Keratinocyte (primary cell): ENCODE measurements around the gene PCP4L1. TPM values are rescaled to one million over a fixed set of nuclear protein-coding genes. Genes with fewer than 3 reads are reported as not detected.

Experiments used
- DNase-seq: peaks from one replicate; pipeline ENCODE4 v3.0.0-alpha.2; 2011; ENCODE audit warnings: low read depth, missing footprints, low spot score
- FAIRE-seq: peaks from 2 replicates; lab custom pipeline; 2011; peaks lifted over from hg19 to GRCh38; lab: Jason Lieb, UNC
- H2AFZ ChIP-seq: 2 replicates; pipeline ENCODE4 v1.6.0; 2012; ENCODE audit warnings: low read length, control low read depth, inconsistent platforms; ENCODE audit not compliant: control insufficient read depth
- H3K27ac ChIP-seq: 2 replicates; pipeline ENCODE4 v1.5.1; 2011; ENCODE audit warnings: low read length; ENCODE audit not compliant: control insufficient read depth, insufficient read depth
- H3K27me3 ChIP-seq: 3 replicates; pipeline ENCODE4 v1.6.0; 2011; ENCODE audit warnings: low read length; ENCODE audit not compliant: control insufficient read depth, insufficient read depth; ENCODE audit errors: extremely low read depth
- H3K36me3 ChIP-seq, 2 experiments: 2 replicates in 1 of 2; 3 replicates in 1 of 2; pipeline ENCODE4 v1.5.1; 2011; ENCODE audit warnings: low read length in 2 of 2, mild to moderate bottlenecking in 1 of 2; ENCODE audit not compliant: control insufficient read depth in 2 of 2, insufficient read depth in 2 of 2; ENCODE audit errors: extremely low read depth in 1 of 2
- H3K4me1 ChIP-seq: 3 replicates; pipeline ENCODE4 v1.5.1; 2011; ENCODE audit warnings: low read length; ENCODE audit not compliant: control insufficient read depth, insufficient read depth; ENCODE audit errors: extremely low read depth
- H3K4me2 ChIP-seq: 3 replicates; pipeline ENCODE4 v1.6.0; 2011; ENCODE audit warnings: low read depth, low read length; ENCODE audit not compliant: control insufficient read depth, insufficient read depth; ENCODE audit errors: extremely low read depth
- H3K4me3 ChIP-seq, 3 experiments: fragments of 200-600 bp in 1 of 3; sonication (generic) in 1 of 3; 2 replicates in 2 of 3; 3 replicates in 1 of 3; pipeline ENCODE4 v1.5.1; 2011 to 2016; ENCODE audit warnings: low read length in 3 of 3, mild to moderate bottlenecking in 3 of 3, control low read depth in 2 of 3, inconsistent platforms in 1 of 3, low read depth in 1 of 3, mixed read lengths in 1 of 3, mixed run types in 1 of 3, moderate library complexity in 1 of 3; ENCODE audit not compliant: control insufficient read depth in 2 of 3, insufficient read depth in 2 of 3; ENCODE audit errors: extremely low read depth in 1 of 3
- H3K79me2 ChIP-seq: 2 replicates; pipeline ENCODE4 v1.6.0; 2012; ENCODE audit warnings: low read length; ENCODE audit not compliant: control insufficient read depth, insufficient read depth
- H3K9ac ChIP-seq: 3 replicates; pipeline ENCODE4 v1.6.0; 2011; ENCODE audit warnings: low read length; ENCODE audit not compliant: control insufficient read depth, insufficient read depth; ENCODE audit errors: extremely low read depth
- H3K9me1 ChIP-seq: 3 replicates; pipeline ENCODE4 v1.6.0; 2011; ENCODE audit warnings: low read length; ENCODE audit not compliant: control insufficient read depth, insufficient read depth; ENCODE audit errors: extremely low read depth
- H3K9me3 ChIP-seq: 2 replicates; pipeline ENCODE4 v1.5.1; 2012; ENCODE audit warnings: low read depth, low read length; ENCODE audit not compliant: control insufficient read depth
- H4K20me1 ChIP-seq: 3 replicates; pipeline ENCODE4 v1.6.0; 2011; ENCODE audit warnings: low read length; ENCODE audit not compliant: control insufficient read depth, insufficient read depth; ENCODE audit errors: extremely low read depth
- CTCF ChIP-seq, 3 experiments: IDR thresholded peaks in 1 of 3; conservative IDR thresholded peaks in 1 of 3; optimal IDR thresholded peaks in 1 of 3; 2 replicates in 2 of 3; 3 replicates in 1 of 3; pipeline versions ENCODE3 to v1.5.1; 2011; ENCODE audit warnings: low read length in 3 of 3, mild to moderate bottlenecking in 3 of 3, moderate library complexity in 2 of 3, control low read depth in 1 of 3, inconsistent platforms in 1 of 3; ENCODE audit not compliant: insufficient read depth in 2 of 3; ENCODE audit errors: extremely low read depth in 1 of 3
- EZH2 ChIP-seq: IDR thresholded peaks from one replicate; pipeline ENCODE4 v1.6.1; 2012; ENCODE audit warnings: inconsistent platforms, mild to moderate bottlenecking, low read length, moderate library complexity
- dilution Hi-C: fragments of 300-500 bp; cut with MboI; formaldehyde crosslinking; loops from one replicate; pipeline ENCODE4 v1.7.0; 2020; ENCODE audit warnings: low sequenced_read_pairs; ENCODE audit not compliant: extremely low pct_ligation_motif_present
- polyA plus RNA-seq, 5 experiments: library from polyadenylated mRNA; depleted of rRNA in 3 of 5; stranded (reverse) in 3 of 5; stranded (forward) in 1 of 5; unstranded in 1 of 5; fragments of >200 nt; gene quantifications; 1 replicate in 1 of 5; 2 replicates in 3 of 5; 3 replicates in 1 of 5; pipeline versions ENCODE4 v1.2.1 to v1.2.3, GENCODE V29; 2011 to 2012; ENCODE audit warnings: missing spikeins in 2 of 5, low read depth in 1 of 5, low replicate concordance in 1 of 5

Gene PCP4L1
- polyA plus RNA-seq, 1 donor (not counting 4 experiments of a cell fraction or from before 2014, with no cell fraction given): 0.04 TPM

- no peak for DNase-seq
- no peak overlapping the region for H3K4me2 ChIP-seq
- no peak overlapping the region for H3K27ac ChIP-seq
- H3K4me1 ChIP-seq: peaks cover 6% of the 10 kb centered on the region
- H3K27me3 ChIP-seq: peaks cover 5% of the 10 kb centered on the region
- H3K9me3 ChIP-seq: no peaks in the 10 kb centered on the region
- no peak overlapping the region for H3K4me3 ChIP-seq
- no peak for FAIRE-seq
- no peaks in the 10 kb centered on the region for H4K20me1 ChIP-seq
- H2AFZ ChIP-seq: no peak overlapping the region
- no peaks in the 10 kb centered on the region for H3K79me2 ChIP-seq
- no peak for TF ChIP-seq CTCF (optimal IDR thresholded peaks at IDR 0.05 in 1 of 3, IDR thresholded peaks at IDR 0.05 in 1 of 3, conservative IDR thresholded peaks at IDR 0.05 in 1 of 3; ENCODE audit: extremely low read depth in 1 of 3, insufficient read depth in 2 of 3, low read length in 3 of 3)
- TF ChIP-seq EZH2: no peak
- H3K36me3 ChIP-seq: no peaks in the 10 kb centered on the region
- dilution Hi-C loops: no loop called here
- no peak overlapping the region for H3K9ac ChIP-seq
- H3K9me1 ChIP-seq: no peaks in the 10 kb centered on the region
Measured at GRCh38 chr1:161265305-161265704, 6.8 kb downstream of the PCP4L1 start.

DNA sequence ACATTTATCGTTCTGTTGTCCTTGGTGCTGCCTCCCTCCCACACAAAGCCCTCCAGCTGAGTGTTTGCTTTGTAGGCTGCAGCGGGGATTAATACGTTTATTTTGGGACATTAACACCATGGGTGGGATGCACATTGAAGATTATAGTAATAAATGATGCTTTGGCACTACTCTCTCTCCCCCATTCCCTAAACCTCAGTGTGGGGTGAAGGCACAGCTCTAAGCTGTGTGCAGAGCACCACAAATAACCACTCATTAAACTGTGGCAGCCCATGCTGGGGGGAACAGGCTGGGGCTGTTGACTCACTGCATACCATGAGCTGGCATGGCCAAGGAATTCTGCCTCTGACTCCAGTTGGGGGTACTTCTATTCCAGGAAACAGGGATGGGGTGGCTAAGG lies 7.7 kb downstream of the PCP4L1 start:
- Histone ChIP-seq H4K20me1 (no peaks in the 10 kb centered on the region), H3K4me3 (no peak overlapping the region), H3K27me3 (no peaks in the 10 kb centered on the region), H3K9ac (no peak overlapping the region), H2AFZ (no peak overlapping the region), H3K79me2 (no peaks in the 10 kb centered on the region), H3K9me3 (no peaks in the 10 kb centered on the region), H3K27ac (no peak overlapping the region), H3K9me1 (no peaks in the 10 kb centered on the region), H3K4me1 (no peaks in the 10 kb centered on the region), H3K4me2 (no peak overlapping the region), H3K36me3 (no peaks in the 10 kb centered on the region)
- FAIRE-seq: no peak
- TF ChIP-seq CTCF (optimal IDR thresholded peaks at IDR 0.05 in 1 of 3, IDR thresholded peaks at IDR 0.05 in 1 of 3, conservative IDR thresholded peaks at IDR 0.05 in 1 of 3; ENCODE audit: extremely low read depth in 1 of 3, insufficient read depth in 2 of 3, low read length in 3 of 3) (no peak), EZH2 (no peak)
- no peak for DNase-seq
- dilution Hi-C loops: no loop called here
